K562 (cell line): Measurements from ENCODE around the gene ZNF567. TPM values are rescaled to one million over a fixed set of nuclear protein-coding genes. Genes with fewer than 3 reads are reported as not detected.

Source experiments
- ATAC-seq: fragments of 200-7000 bp; cut with Tn5 transposase; 3 replicates; pipeline ENCODE4 v1.9.1; 2020; ENCODE audit warnings: moderate library complexity
- BruUV-seq: library from RNA; stranded (reverse); fragments of 400-500 nt; replicated peaks from 2 replicates; lab custom pipeline; 2021; lab: Mats Ljungman, UMichigan
- CTCF ChIA-PET: fragments of 300-600 bp; formaldehyde crosslinking; extraction: SDS; loops from one replicate; lab custom pipeline; 2021; ENCODE audit warnings: low intra/inter-chr PET ratio; lab: Yijun Ruan, JAX
- POLR2A ChIA-PET: fragments of 300-600, 350-650 bp; sonication (Branson Sonifier 250); formaldehyde crosslinking; extraction: SDS; loops from one replicate; lab custom pipeline; 2021; ENCODE audit warnings: antibody characterized with exemption, inconsistent platforms; lab: Yijun Ruan, JAX
- DNase-seq, 4 experiments: peaks; one replicate each; pipeline versions ENCODE4 v3.0.0 to v3.0.0-alpha.2; 2011 to 2018; ENCODE audit warnings: low spot score in 3 of 4, mixed read lengths in 3 of 4; ENCODE audit errors: extremely low read depth in 1 of 4
- FAIRE-seq: peaks from 2 replicates; lab custom pipeline; 2011; peaks lifted over from hg19 to GRCh38; lab: Jason Lieb, UNC
- H2AFZ ChIP-seq: 2 replicates; pipeline ENCODE4 v1.6.0; 2011; ENCODE audit warnings: low read depth, low read length, control low read depth, inconsistent platforms
- H3K27ac ChIP-seq: fragments of 200-600 bp; 3 replicates; pipeline ENCODE4 v1.8.0; 2011; ENCODE audit warnings: low read depth, mild to moderate bottlenecking, control low read depth, inconsistent platforms, low read length, moderate library complexity, mixed read lengths; ENCODE audit errors: extremely low read depth
- H3K27me3 ChIP-seq, 2 experiments: fragments of 300-600 bp in 1 of 2; 2 replicates in 1 of 2; 3 replicates in 1 of 2; pipeline versions ENCODE4 v1.6.0 to v1.8.0; 2011; ENCODE audit warnings: inconsistent platforms in 2 of 2, low read length in 2 of 2, mild to moderate bottlenecking in 1 of 2, mixed read lengths in 1 of 2, moderate library complexity in 1 of 2; ENCODE audit not compliant: control insufficient read depth in 2 of 2, insufficient read depth in 2 of 2
- H3K36me3 ChIP-seq: fragments of 300-600 bp; 3 replicates; pipeline ENCODE4 v1.8.0; 2011; ENCODE audit warnings: mild to moderate bottlenecking, low read length, inconsistent platforms; ENCODE audit not compliant: control insufficient read depth, insufficient read depth
- H3K4me1 ChIP-seq, 2 experiments: fragments of 200-600 bp in 1 of 2; replicated peaks in 1 of 2; 2 replicates in 1 of 2; 3 replicates in 1 of 2; pipeline versions ENCODE4 v1.5.1 to v1.8.0; 2011; ENCODE audit warnings: inconsistent platforms in 2 of 2, low read length in 2 of 2, mild to moderate bottlenecking in 1 of 2, mixed read lengths in 1 of 2, moderate library complexity in 1 of 2; ENCODE audit not compliant: control insufficient read depth in 2 of 2, insufficient read depth in 2 of 2
- H3K4me2 ChIP-seq: 2 replicates; pipeline ENCODE4 v1.6.1; 2011; ENCODE audit warnings: low read length, control low read depth, inconsistent platforms, mixed read lengths; ENCODE audit not compliant: insufficient read depth
- H3K4me3 ChIP-seq: fragments of 200-600 bp; sonication (generic), shearing (Covaris generic); 2 replicates; pipeline ENCODE4 v1.5.1; 2016; ENCODE audit warnings: control low read depth, inconsistent platforms
- H3K79me2 ChIP-seq: fragments of 200-600 bp; 3 replicates; pipeline ENCODE4 v1.8.0; 2011; ENCODE audit warnings: low read length, inconsistent platforms; ENCODE audit not compliant: control insufficient read depth, insufficient read depth
- H3K9ac ChIP-seq, 2 experiments: 2 replicates each; pipeline versions ENCODE4 v1.6.0 to v1.6.1; 2011; ENCODE audit warnings: low read depth in 2 of 2, low read length in 2 of 2, control low read depth in 1 of 2, inconsistent platforms in 1 of 2, mild to moderate bottlenecking in 1 of 2, mixed read lengths in 1 of 2; ENCODE audit not compliant: insufficient read depth in 1 of 2
- H3K9me1 ChIP-seq: one replicate; pipeline ENCODE4 v1.6.0; 2011; ENCODE audit warnings: inconsistent platforms, mild to moderate bottlenecking, low read length, moderate library complexity; ENCODE audit not compliant: control insufficient read depth, insufficient read depth
- H3K9me3 ChIP-seq: replicated peaks from 2 replicates; pipeline ENCODE4 v1.5.1; 2011; ENCODE audit warnings: low read depth, low read length, inconsistent platforms; ENCODE audit not compliant: control insufficient read depth, insufficient read depth
- H4K20me1 ChIP-seq: replicated peaks from 2 replicates; pipeline ENCODE4 v1.6.1; 2011; ENCODE audit warnings: low read length, inconsistent platforms, mixed read lengths; ENCODE audit not compliant: control insufficient read depth, insufficient read depth
- CBX1 ChIP-seq: sonication (generic); IDR thresholded peaks from 2 replicates; pipeline ENCODE4 v1.6.1; 2016; ENCODE audit warnings: antibody characterized with exemption, low read depth, mild to moderate bottlenecking
- CLOCK ChIP-seq: fragments of 250-450 bp; sonication (Bioruptor Pico); IDR thresholded peaks from 2 replicates; pipeline ENCODE4 v1.4.0; 2020; ENCODE audit warnings: mild to moderate bottlenecking, moderate library complexity, borderline replicate concordance
- CREB3L1 ChIP-seq: fragments of 450-650 bp; IDR thresholded peaks from 2 replicates; pipeline ENCODE4 v1.6.1; 2014; ENCODE audit warnings: low read depth, mild to moderate bottlenecking, moderate library complexity, borderline replicate concordance
- HIVEP1 ChIP-seq: fragments of 250-450 bp; sonication (Bioruptor Pico); IDR thresholded peaks from 2 replicates; pipeline ENCODE4 v1.4.0; 2020; ENCODE audit warnings: mild to moderate bottlenecking
- NR0B1 ChIP-seq: fragments of 450-650 bp; IDR thresholded peaks from one replicate; pipeline ENCODE4 v1.6.1; 2018; ENCODE audit warnings: mild to moderate bottlenecking, moderate library complexity; ENCODE audit not compliant: partially characterized antibody
- RBFOX2 ChIP-seq: fragments of 200-400 bp; formaldehyde crosslinking; IDR thresholded peaks from 2 replicates; pipeline ENCODE4 v1.6.1; 2017; ENCODE audit warnings: low read depth, mild to moderate bottlenecking, low read length, moderate library complexity
- THRAP3 ChIP-seq: fragments of 450-650 bp; IDR thresholded peaks from 2 replicates; pipeline ENCODE4 v1.6.1; 2016; ENCODE audit warnings: mild to moderate bottlenecking, inconsistent platforms, borderline replicate concordance
- ZNF232 ChIP-seq: sonication (generic); formaldehyde crosslinking; IDR thresholded peaks from 2 replicates; pipeline ENCODE4 v1.8.0; 2022; ENCODE audit warnings: mild to moderate bottlenecking, missing genetic modification reagents
- ZNF324 ChIP-seq: fragments of 250-450 bp; sonication (Bioruptor Pico); IDR thresholded peaks from 2 replicates; pipeline ENCODE4 v1.4.0; 2020; ENCODE audit warnings: mild to moderate bottlenecking
- ZNF609 ChIP-seq: sonication (generic); formaldehyde crosslinking; IDR thresholded peaks from 2 replicates; pipeline ENCODE4 v1.8.1; 2023; ENCODE audit warnings: missing genetic modification reagents, mild to moderate bottlenecking, borderline replicate concordance
- ZNF707 ChIP-seq: fragments of 250-450 bp; sonication (Bioruptor Pico); conservative IDR thresholded peaks from 2 replicates; pipeline ENCODE4 v1.8.0; 2022; ENCODE audit warnings: inconsistent platforms, mild to moderate bottlenecking, moderate library complexity
- in situ Hi-C: fragments of 300-500 bp; cut with MboI; formaldehyde crosslinking; loops from 4 replicates; pipeline ENCODE4 v1.15.0; 2018; ENCODE audit warnings: inconsistent platforms, mixed read lengths
- intact Hi-C: fragments of 100-400 bp; cut with micrococcal nuclease; formaldehyde crosslinking; loops from 2 replicates; pipeline ENCODE4 v1.14.2; 2022
- polyA plus RNA-seq, 8 experiments: library from polyadenylated mRNA; depleted of rRNA in 4 of 8; stranded (reverse) in 5 of 8; unstranded in 3 of 8; fragments of >200 nt; fragmentation: Nextera tagmentation in 2 of 8; fragmentation: Illumina TruSeq in 1 of 8; extraction: Ambion mirVana in 2 of 8; extraction: Trizol in 1 of 8; gene quantifications; 2 replicates each; pipeline versions ENCODE4 v1.2.1 to v1.2.3, GENCODE V29; 2011 to 2014; ENCODE audit warnings: inconsistent platforms in 1 of 8, missing spikeins in 1 of 8
- total RNA-seq, 7 experiments: library from RNA; depleted of rRNA in 6 of 7; stranded (reverse); fragments of >200 nt in 6 of 7; fragmentation: Illumina TruSeq in 2 of 7; extraction: Trizol in 2 of 7; gene quantifications; 2 replicates each; pipeline versions ENCODE4 v1.2.1 to v1.2.3, GENCODE V29; 2011 to 2021; ENCODE audit warnings: low replicate concordance in 1 of 7

The ZNF567 gene
- total and polyA plus RNA-seq, 9 of the 15 experiments (the other 6 are each of a cell fraction or from before 2014, with no cell fraction given), result 3.1 to 11.5 (median 7.4) TPM

- CTCF ChIA-PET, result no interaction called here
- TF ChIP-seq THRAP3 (no peak), HIVEP1 (CRISPR knock-in tag) (no peak), NR0B1 (no peak), CBX1 (no peak), RBFOX2 (no peak), CLOCK (CRISPR knock-in tag) (no peak), ZNF324 (CRISPR knock-in tag) (no peak), ZNF609 (CRISPR knock-in tag) (no peak), ZNF707 (CRISPR knock-in tag) (no peak), CREB3L1 (no peak), ZNF232 (CRISPR knock-in tag) (no peak)
Measured at GRCh38 chr19:36679455-36679854, 8.0 kb upstream of the ZNF567 start.

More at GRCh38 chr19:36679455-36679854, 8.0 kb upstream of the ZNF567 start:
- Histone ChIP-seq H2AFZ (no peak overlapping the region), H3K9me1 (no peaks in the 10 kb centered on the region), H3K79me2 (no peaks in the 10 kb centered on the region), H3K27ac (no peak overlapping the region), H3K9me3 (no peaks in the 10 kb centered on the region; the same call in 1 of the 2 replicates), H3K9ac (no peak overlapping the region), H3K4me2 (no peak overlapping the region), H3K4me1 (no peaks in the 10 kb centered on the region), H3K36me3 (no peaks in the 10 kb centered on the region), H4K20me1 (no peaks in the 10 kb centered on the region), H3K27me3 (no peaks in the 10 kb centered on the region), H3K4me3 (no peak overlapping the region)
- POLR2A ChIA-PET, result no interaction called here
- in situ Hi-C loops (no loop called here), intact Hi-C loops (no loop called here)
- no peak for FAIRE-seq
- BruUV-seq, result no TSS peak
- ATAC-seq, result no peak
- no peak for DNase-seq
